Osteoblast (primary cell): ENCODE results near the gene KIF25. TPM values are rescaled to one million over a fixed set of nuclear protein-coding genes. Genes with fewer than 3 reads are reported as not detected.

ENCODE experiments used
- DNase-seq: peaks from one replicate; pipeline ENCODE4 v3.0.0; 2011; ENCODE audit warnings: low spot score, mixed read lengths; ENCODE audit not compliant: insufficient read length; ENCODE audit errors: missing footprints
- H2AFZ ChIP-seq: 2 replicates; pipeline ENCODE4 v1.6.0; 2011; ENCODE audit warnings: mild to moderate bottlenecking, low read length
- H3K27ac ChIP-seq: 2 replicates; pipeline ENCODE4 v1.5.1; 2011; ENCODE audit warnings: mild to moderate bottlenecking, low read depth, low read length, moderate library complexity
- H3K27me3 ChIP-seq: 2 replicates; pipeline ENCODE4 v1.6.0; 2012; ENCODE audit warnings: mild to moderate bottlenecking, control low read depth, inconsistent platforms, low read length, moderate library complexity; ENCODE audit not compliant: insufficient read depth
- H3K36me3 ChIP-seq: 2 replicates; pipeline ENCODE4 v1.5.1; 2011; ENCODE audit warnings: mild to moderate bottlenecking, low read length, control low read depth, moderate library complexity; ENCODE audit not compliant: insufficient read depth
- H3K4me1 ChIP-seq: 2 replicates; pipeline ENCODE4 v1.5.1; 2011; ENCODE audit warnings: mild to moderate bottlenecking, low read length, control low read depth, moderate library complexity; ENCODE audit not compliant: insufficient read depth
- H3K4me2 ChIP-seq: 2 replicates; pipeline ENCODE4 v1.6.0; 2011; ENCODE audit warnings: mild to moderate bottlenecking, low read length; ENCODE audit not compliant: insufficient read depth
- H3K4me3 ChIP-seq: fragments of 200-600 bp; sonication (generic); 3 replicates; pipeline ENCODE4 v1.5.1; 2012; ENCODE audit warnings: mild to moderate bottlenecking, low read length, inconsistent platforms; ENCODE audit not compliant: insufficient read depth
- H3K79me2 ChIP-seq: 2 replicates; pipeline ENCODE4 v1.6.0; 2012; ENCODE audit warnings: mild to moderate bottlenecking, low read length, control low read depth, inconsistent platforms; ENCODE audit not compliant: insufficient read depth
- H3K9me3 ChIP-seq: 2 replicates; pipeline ENCODE4 v1.5.1; 2011; ENCODE audit warnings: low read depth, low read length, control low read depth
- H4K20me1 ChIP-seq: 2 replicates; pipeline ENCODE4 v1.6.0; 2012; ENCODE audit warnings: mild to moderate bottlenecking, low read length, control low read depth; ENCODE audit not compliant: insufficient read depth
- total RNA-seq: library from RNA; depleted of rRNA; stranded (reverse); fragments of >200 nt; gene quantifications from 2 replicates; pipeline ENCODE4 v1.2.3, GENCODE V29; 2012
- TF ChIP-seq, protein P1 (sequence below): IDR thresholded peaks from 2 replicates; pipeline ENCODE4 v1.5.1; 2011; ENCODE audit warnings: mild to moderate bottlenecking, low read depth, low read length, moderate library complexity; ENCODE audit errors: extremely low read depth

KIF25 gene
- total RNA-seq, 1 donor, result not detected

DNA sequence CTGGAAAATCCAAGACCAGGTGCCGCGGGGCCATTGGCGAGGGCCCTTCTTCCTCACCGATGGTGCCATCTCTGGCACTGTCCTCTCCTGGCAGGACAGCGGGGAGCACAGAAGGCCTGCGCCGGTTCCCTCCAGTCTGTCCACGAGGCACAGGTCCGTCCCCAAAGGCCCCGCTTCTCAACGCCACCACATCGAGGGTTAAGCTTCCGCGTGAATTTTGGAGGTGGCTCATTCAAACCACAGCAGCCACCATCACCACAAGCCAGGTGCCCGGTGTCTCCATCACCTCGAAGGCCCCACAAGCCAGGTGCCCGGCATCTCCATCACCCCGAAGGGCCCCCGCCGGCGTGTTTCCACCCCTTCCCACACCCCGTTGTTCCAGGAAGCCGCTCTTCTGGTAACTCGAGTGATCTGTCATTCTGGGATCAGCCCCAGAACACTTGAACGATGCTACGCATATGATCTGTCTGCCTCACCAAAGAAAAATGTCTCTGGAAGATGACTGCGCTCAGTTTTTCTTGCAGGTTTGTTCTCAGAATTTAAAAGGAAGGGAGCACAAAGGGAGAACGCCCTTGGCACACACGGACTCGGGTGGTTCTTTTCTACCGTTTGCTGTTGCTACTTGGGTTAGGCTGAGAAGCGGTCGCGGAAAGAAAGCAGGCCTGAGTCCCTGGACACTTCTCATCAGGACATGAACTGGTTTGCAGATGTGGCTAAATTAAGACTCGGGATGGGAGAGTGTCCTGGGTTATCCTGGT lies 9.9 kb upstream of the KIF25 start:
- Histone ChIP-seq H3K27me3 (no peaks in the 10 kb centered on the region), H4K20me1 (no peaks in the 10 kb centered on the region), H3K36me3 (no peaks in the 10 kb centered on the region), H3K4me3 (no peak overlapping the region), H3K9me3 (no peaks in the 10 kb centered on the region), H2AFZ (no peak overlapping the region), H3K27ac (no peak overlapping the region), H3K79me2 (no peaks in the 10 kb centered on the region), H3K4me1 (no peaks in the 10 kb centered on the region), H3K4me2 (no peak overlapping the region)
- TF ChIP-seq, protein P1, sequence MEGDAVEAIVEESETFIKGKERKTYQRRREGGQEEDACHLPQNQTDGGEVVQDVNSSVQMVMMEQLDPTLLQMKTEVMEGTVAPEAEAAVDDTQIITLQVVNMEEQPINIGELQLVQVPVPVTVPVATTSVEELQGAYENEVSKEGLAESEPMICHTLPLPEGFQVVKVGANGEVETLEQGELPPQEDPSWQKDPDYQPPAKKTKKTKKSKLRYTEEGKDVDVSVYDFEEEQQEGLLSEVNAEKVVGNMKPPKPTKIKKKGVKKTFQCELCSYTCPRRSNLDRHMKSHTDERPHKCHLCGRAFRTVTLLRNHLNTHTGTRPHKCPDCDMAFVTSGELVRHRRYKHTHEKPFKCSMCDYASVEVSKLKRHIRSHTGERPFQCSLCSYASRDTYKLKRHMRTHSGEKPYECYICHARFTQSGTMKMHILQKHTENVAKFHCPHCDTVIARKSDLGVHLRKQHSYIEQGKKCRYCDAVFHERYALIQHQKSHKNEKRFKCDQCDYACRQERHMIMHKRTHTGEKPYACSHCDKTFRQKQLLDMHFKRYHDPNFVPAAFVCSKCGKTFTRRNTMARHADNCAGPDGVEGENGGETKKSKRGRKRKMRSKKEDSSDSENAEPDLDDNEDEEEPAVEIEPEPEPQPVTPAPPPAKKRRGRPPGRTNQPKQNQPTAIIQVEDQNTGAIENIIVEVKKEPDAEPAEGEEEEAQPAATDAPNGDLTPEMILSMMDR, result no peak
- DNase-seq, result peak; percentile 85

DNA sequence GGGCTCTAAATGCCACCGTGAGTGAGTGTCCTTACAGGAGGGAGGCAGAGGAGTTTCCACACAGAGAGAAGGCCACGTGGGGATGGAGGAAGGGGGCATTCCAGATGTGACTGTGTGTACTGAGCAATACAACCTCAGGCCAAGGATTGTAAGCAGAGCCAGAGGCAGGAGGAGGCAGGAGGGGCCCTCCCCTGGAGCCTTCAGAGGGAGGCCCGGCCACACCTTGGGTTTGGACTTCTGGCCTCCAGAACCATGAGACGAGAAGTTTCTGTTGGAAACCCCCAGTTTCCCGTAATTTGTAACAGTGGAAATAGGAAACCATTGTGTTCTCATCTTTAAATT lies 9.3 kb upstream of the KIF25 start:
- no peak for DNase-seq
- Histone ChIP-seq H3K27me3 (no peaks in the 10 kb centered on the region), H3K9me3 (no peaks in the 10 kb centered on the region), H3K4me1 (no peaks in the 10 kb centered on the region), H3K79me2 (no peaks in the 10 kb centered on the region), H2AFZ (no peak overlapping the region), H3K36me3 (no peaks in the 10 kb centered on the region), H3K4me2 (no peak overlapping the region), H3K4me3 (no peak overlapping the region), H3K27ac (no peak overlapping the region), H4K20me1 (no peaks in the 10 kb centered on the region)
- TF ChIP-seq, protein P1, result no peak

DNA sequence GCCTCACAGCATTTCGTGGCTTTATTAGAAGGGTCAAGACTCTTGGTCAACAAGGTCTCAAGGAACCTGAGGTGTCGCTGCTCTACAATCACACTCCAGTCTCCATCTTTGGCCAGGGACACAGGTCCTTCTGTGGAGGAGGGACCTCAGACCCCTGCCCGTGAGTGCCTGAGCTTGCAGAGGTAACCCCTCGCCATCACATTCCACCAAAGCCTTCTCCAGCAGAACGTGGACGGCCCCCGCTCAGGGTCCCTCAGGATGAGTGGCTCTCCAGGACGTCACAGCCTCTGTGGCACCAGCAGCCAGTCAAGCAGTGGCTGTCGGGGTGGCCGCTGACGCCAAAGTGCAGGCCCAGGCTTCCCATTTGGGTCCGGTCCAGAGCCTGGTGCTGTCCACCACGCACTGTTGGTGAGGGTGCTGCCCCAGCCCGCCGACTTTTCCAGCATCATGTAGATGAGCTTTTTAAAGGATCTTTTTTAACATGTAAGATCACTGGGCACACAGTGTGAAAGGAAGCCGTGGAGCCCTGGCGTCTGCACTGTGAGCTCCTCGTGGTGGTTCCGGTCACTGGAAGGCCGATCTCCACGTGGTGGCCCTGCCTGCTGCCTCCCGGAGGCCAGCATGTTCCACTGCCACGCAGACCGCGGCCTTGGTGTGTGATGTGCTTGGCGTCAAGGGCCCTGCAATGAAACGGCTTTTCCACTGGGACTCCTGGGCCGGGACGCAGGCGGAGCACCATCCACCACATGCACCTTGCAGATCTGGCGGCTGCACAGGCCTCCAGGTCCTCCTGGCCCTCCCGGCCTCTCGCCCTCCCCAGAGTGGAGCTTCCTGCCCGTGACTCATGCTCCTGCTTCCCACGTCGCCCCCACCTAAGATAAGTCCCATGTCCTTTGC lies 8.3 kb upstream of the KIF25 start:
- no peak overlapping the region for H3K4me2 ChIP-seq
- H3K36me3 ChIP-seq, result no peaks in the 10 kb centered on the region
- H3K27me3 ChIP-seq, result no peaks in the 10 kb centered on the region
- TF ChIP-seq, protein P1, result no peak
- peak; percentile 83 for DNase-seq
- H3K27ac ChIP-seq, result no peak overlapping the region
- no peaks in the 10 kb centered on the region for H3K9me3 ChIP-seq
- H3K4me1 ChIP-seq, result no peaks in the 10 kb centered on the region
- no peak overlapping the region for H3K4me3 ChIP-seq
- H3K79me2 ChIP-seq, result no peaks in the 10 kb centered on the region
- no peak overlapping the region for H2AFZ ChIP-seq
- H4K20me1 ChIP-seq, result no peaks in the 10 kb centered on the region
